SH-SY5Y (cell line): ENCODE measurements around the gene EPHB6.

ENCODE experiments used
- GATA2 ChIP-seq: IDR thresholded peaks from 2 replicates; pipeline ENCODE4 v1.6.1; 2011; ENCODE audit warnings: mild to moderate bottlenecking, low read depth, low read length
- GATA3 ChIP-seq: IDR thresholded peaks from 2 replicates; pipeline ENCODE4 v1.6.1; 2011; ENCODE audit warnings: low read depth, mild to moderate bottlenecking, low read length, moderate library complexity

Gene EPHB6

GRCh38 chr7:142884286-142884640, 29.4 kb downstream of the EPHB6 start:
- TF ChIP-seq GATA3: no peak
- no peak for TF ChIP-seq GATA2

- TF ChIP-seq GATA3: no peak
- no peak for TF ChIP-seq GATA2
Observed at GRCh38 chr7:142885311-142886230, 30.7 kb downstream of the EPHB6 start, which contains the start of gene TRPV6. Gene TRPV6, minus strand, starts transcription at chr7:142885745.

- TF ChIP-seq GATA2 (no peak), GATA3 (no peak)
Observed at GRCh38 chr7:142886866-142887265, 32.0 kb downstream of the EPHB6 start.

- TF ChIP-seq GATA3 (no peak), GATA2 (no peak)
Observed at GRCh38 chr7:142887282-142888015, 32.6 kb downstream of the EPHB6 start.

GRCh38 chr7:142889816-142890215, 34.9 kb downstream of the EPHB6 start:
- TF ChIP-seq GATA2 (no peak), GATA3 (no peak)

- no peak for TF ChIP-seq GATA2
- TF ChIP-seq GATA3: no peak
Observed at GRCh38 chr7:142890874-142891485, 36.1 kb downstream of the EPHB6 start.

GRCh38 chr7:142891490-142892082, 36.7 kb downstream of the EPHB6 start:
- TF ChIP-seq GATA2 (no peak), GATA3 (no peak)

- no peak for TF ChIP-seq GATA3
- TF ChIP-seq GATA2: no peak
Observed at GRCh38 chr7:142892951-142893350, 38.1 kb downstream of the EPHB6 start.

GRCh38 chr7:142894112-142894984, 39.5 kb downstream of the EPHB6 start:
- TF ChIP-seq GATA3: no peak
- no peak for TF ChIP-seq GATA2

- no peak for TF ChIP-seq GATA2
- no peak for TF ChIP-seq GATA3
Observed at GRCh38 chr7:142894985-142895593, 40.2 kb downstream of the EPHB6 start.

- no peak for TF ChIP-seq GATA3
- TF ChIP-seq GATA2: no peak
Observed at GRCh38 chr7:142896151-142896550, 41.3 kb downstream of the EPHB6 start.

- TF ChIP-seq GATA3: no peak
- no peak for TF ChIP-seq GATA2
Observed at GRCh38 chr7:142896741-142897379, 42.0 kb downstream of the EPHB6 start.
